Endodermal cell (in vitro differentiated cells): ENCODE data around the gene PRKAA1. TPM values are rescaled to one million over a fixed set of nuclear protein-coding genes. Genes with fewer than 3 reads are reported as not detected.

Experiments
- DNase-seq: peaks from one replicate; pipeline ENCODE4 v3.0.0-alpha.2; 2017
- H3K27ac ChIP-seq: 2 replicates; pipeline ENCODE4 v1.5.1; 2013; ENCODE audit warnings: mild to moderate bottlenecking, low read depth, low read length, moderate library complexity
- H3K27me3 ChIP-seq: 2 replicates; pipeline ENCODE4 v1.6.1; 2013; ENCODE audit warnings: mild to moderate bottlenecking, low read length, moderate library complexity; ENCODE audit not compliant: insufficient read depth, control insufficient read depth, poor library complexity, severe bottlenecking
- H3K36me3 ChIP-seq: 2 replicates; pipeline ENCODE4 v1.7.0; 2013; ENCODE audit warnings: mild to moderate bottlenecking, low read length, moderate library complexity; ENCODE audit not compliant: control insufficient read depth, insufficient read depth
- H3K4me1 ChIP-seq: one replicate; pipeline ENCODE4 v1.7.0; 2013; ENCODE audit warnings: low read length; ENCODE audit not compliant: control insufficient read depth, insufficient read depth
- H3K4me3 ChIP-seq: 2 replicates; pipeline ENCODE4 v1.5.1; 2013; ENCODE audit warnings: mild to moderate bottlenecking, low read length, moderate library complexity
- H3K9ac ChIP-seq: 2 replicates; pipeline ENCODE4 v1.6.1; 2013; ENCODE audit warnings: mild to moderate bottlenecking, low read length, moderate library complexity; ENCODE audit not compliant: poor library complexity, severe bottlenecking; ENCODE audit errors: extremely low read depth
- H3K9me3 ChIP-seq: 2 replicates; pipeline ENCODE4 v1.6.1; 2013; ENCODE audit warnings: mild to moderate bottlenecking, low read length, moderate library complexity; ENCODE audit not compliant: control insufficient read depth
- H3K27ac Mint-ChIP-seq: 2 replicates; pipeline ENCODE4 v1.8.0; 2020; ENCODE audit warnings: mixed read lengths
- H3K27me3 Mint-ChIP-seq: 2 replicates; pipeline ENCODE4 v1.8.0; 2021; ENCODE audit warnings: mild to moderate bottlenecking, mixed read lengths; ENCODE audit not compliant: insufficient read depth
- H3K36me3 Mint-ChIP-seq: 2 replicates; pipeline ENCODE4 v1.8.0; 2020; ENCODE audit warnings: low read depth, mixed read lengths
- H3K4me1 Mint-ChIP-seq: 2 replicates; pipeline ENCODE4 v1.8.0; 2020; ENCODE audit warnings: mixed read lengths
- H3K4me3 Mint-ChIP-seq: 2 replicates; pipeline ENCODE4 v1.8.0; 2020; ENCODE audit warnings: mild to moderate bottlenecking, moderate library complexity, mixed read lengths
- H3K9me3 Mint-ChIP-seq: 2 replicates; pipeline ENCODE4 v1.8.0; 2020; ENCODE audit warnings: mild to moderate bottlenecking, mixed read lengths
- CTCF ChIP-seq: fragments of 200-600 bp; sonication (generic); conservative IDR thresholded peaks from 2 replicates; pipeline ENCODE4 v1.5.0; 2021; ENCODE audit warnings: antibody characterized with exemption, mild to moderate bottlenecking
- WGBS, 2 experiments: methylation state at CpG; one replicate each; pipeline versions ENCODE4 v1.1.5 to v1.1.7; 2013; ENCODE audit warnings: missing lambda C conversion rate in 2 of 2, mixed read lengths in 1 of 2; ENCODE audit not compliant: insufficient coverage in 1 of 2, insufficient read length in 1 of 2; 5-methylcytosine and 5-hydroxymethylcytosine counted together
- total RNA-seq, 2 donors: library from RNA; stranded (reverse); fragmentation: NEBNext Ultra II Directional in 1 of 2; extraction: Animal tissue kit (Norgen Biotek cat#: 25700) in 1 of 2; gene quantifications; 2 replicates in 1 of 2; 3 replicates in 1 of 2; pipeline ENCODE4 v1.2.1, GENCODE V29; 2021

Gene PRKAA1
- total RNA-seq, 2 donors from 2014 or later: 47.7 to 50.4 TPM

GRCh38 chr5:40838086-40838485 lies 39.9 kb upstream of the PRKAA1 start:
- Histone ChIP-seq H3K36me3 (peaks cover 17% of the 10 kb centered on the region), H3K27ac (no peak overlapping the region), H3K9me3 (no peaks in the 10 kb centered on the region), H3K27me3 (no peaks in the 10 kb centered on the region), H3K4me1 (peaks cover 4% of the 10 kb centered on the region), H3K4me3 (no peak overlapping the region), H3K9ac (no peak overlapping the region)
- Mint-ChIP-seq H3K36me3 (peaks cover 18% of the 10 kb centered on the region), H3K9me3 (no peaks in the 10 kb centered on the region), H3K27ac (no peak overlapping the region), H3K4me3 (no peak overlapping the region), H3K27me3 (no peaks in the 10 kb centered on the region), H3K4me1 (peaks cover 31% of the 10 kb centered on the region)
- DNase-seq: no peak
- no peak for TF ChIP-seq CTCF
- WGBS, 2 experiments: 82 to 94% methylated on average over 3 to 5 of the region's 6 CpGs

- no peak for TF ChIP-seq CTCF
- H3K9ac ChIP-seq: peak within 1 kb of the TSS; percentile 98
- H3K27ac Mint-ChIP-seq: peak within 1 kb of the TSS; percentile 99
- peak within 1 kb of the TSS; percentile 97 for H3K4me3 Mint-ChIP-seq
- H3K9me3 ChIP-seq: no peaks in the 10 kb centered on the region
- peaks cover 46% of the 10 kb centered on the region for H3K36me3 ChIP-seq
- H3K4me1 ChIP-seq: peaks cover 8% of the 10 kb centered on the region
- H3K9me3 Mint-ChIP-seq: no peaks in the 10 kb centered on the region
- H3K36me3 Mint-ChIP-seq: peaks cover 48% of the 10 kb centered on the region
- peaks cover 37% of the 10 kb centered on the region for H3K4me1 Mint-ChIP-seq
- H3K27me3 Mint-ChIP-seq: no peaks in the 10 kb centered on the region
- H3K27me3 ChIP-seq: no peaks in the 10 kb centered on the region
- H3K27ac ChIP-seq: peak within 1 kb of the TSS; percentile 93
- WGBS, 2 experiments: 3 to 10% methylated on average over 22 to 61 of the region's 61 CpGs
- peak; percentile 98 for DNase-seq
- H3K4me3 ChIP-seq: peak within 1 kb of the TSS; percentile 99
Observed at GRCh38 chr5:40834849-40835787, 36.9 kb upstream of the PRKAA1 start, which contains the start of gene RPL37. Gene RPL37 (minus strand): TSS chr5:40835222. CDS start chr5:40835185, 37 bp downstream.

DNA sequence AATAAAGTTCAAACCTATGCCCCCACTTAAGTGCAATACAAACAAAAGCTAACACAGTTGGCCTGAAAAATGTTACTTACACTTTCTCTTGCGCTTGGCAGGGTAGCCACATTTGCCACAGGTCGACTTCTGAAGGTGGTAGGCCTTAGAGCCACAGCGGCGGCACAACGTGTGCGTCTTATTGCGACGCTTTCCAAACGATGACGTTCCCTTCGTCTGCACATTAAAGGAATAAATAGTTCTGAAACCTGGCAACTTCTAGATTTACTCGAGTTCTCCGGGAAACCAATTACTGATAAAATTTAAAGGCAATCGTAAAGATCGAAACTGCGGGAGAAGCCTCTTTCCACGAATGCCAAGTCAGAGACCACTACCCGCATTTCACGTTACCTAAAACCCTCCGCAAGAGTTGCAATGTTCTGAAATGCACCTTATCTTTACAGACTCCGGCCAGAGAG lies 36.2 kb upstream of the PRKAA1 start:
- peak overlapping the region; percentile 98 for H3K9ac ChIP-seq
- Mint-ChIP-seq H3K27me3 (no peaks in the 10 kb centered on the region), H3K4me3 (peak overlapping the region; percentile 97), H3K27ac (peak overlapping the region; percentile 99), H3K36me3 (peaks cover 54% of the 10 kb centered on the region), H3K4me1 (peaks cover 39% of the 10 kb centered on the region), H3K9me3 (no peaks in the 10 kb centered on the region)
- TF ChIP-seq CTCF: no peak
- no peaks in the 10 kb centered on the region for H3K9me3 ChIP-seq
- peak overlapping the region; percentile 93 for H3K27ac ChIP-seq
- peaks cover 52% of the 10 kb centered on the region for H3K36me3 ChIP-seq
- 1% methylated on average over 19 to 21 of the region's 21 CpGs for WGBS, 2 experiments
- no peaks in the 10 kb centered on the region for H3K27me3 ChIP-seq
- no peak for DNase-seq
- H3K4me1 ChIP-seq: peaks cover 8% of the 10 kb centered on the region
- peak overlapping the region; percentile 99 for H3K4me3 ChIP-seq
